Aorta (tissue), 5 donors: ENCODE measurements around the gene MLLT10. TPM values are rescaled to one million over a fixed set of nuclear protein-coding genes. Genes with fewer than 3 reads are reported as not detected.

ENCODE experiments used
- ATAC-seq: fragments of 200-7000 bp; cut with Tn5 transposase; one replicate; pipeline ENCODE4 v1.9.1; 2022; ENCODE audit warnings: moderate library complexity; ENCODE audit not compliant: low FRiP score
- DNase-seq, 2 donors: peaks; one replicate each; pipeline ENCODE4 v3.0.0-alpha.2; 2020
- H3K27ac ChIP-seq, 2 donors: one replicate each; pipeline ENCODE4 v1.5.1; 2013; ENCODE audit warnings: low read length in 2 of 2, mild to moderate bottlenecking in 2 of 2, moderate library complexity in 2 of 2, control low read depth in 1 of 2, inconsistent platforms in 1 of 2, low read depth in 1 of 2
- H3K27me3 ChIP-seq, 2 donors: one replicate each; pipeline ENCODE4 v1.6.1; 2013; ENCODE audit warnings: control low read depth in 1 of 2, low read length in 1 of 2, mild to moderate bottlenecking in 1 of 2, moderate library complexity in 1 of 2; ENCODE audit not compliant: insufficient read depth in 2 of 2, control insufficient read depth in 1 of 2
- H3K36me3 ChIP-seq, 2 donors: one replicate each; pipeline ENCODE4 v1.6.1; 2013; ENCODE audit warnings: control low read depth in 1 of 2, low read length in 1 of 2, mild to moderate bottlenecking in 1 of 2; ENCODE audit not compliant: insufficient read depth in 2 of 2, control insufficient read depth in 1 of 2
- H3K4me1 ChIP-seq, 2 donors: one replicate each; pipeline ENCODE4 v1.6.1; 2013; ENCODE audit warnings: low read length in 2 of 2, control low read depth in 1 of 2, mild to moderate bottlenecking in 1 of 2, moderate library complexity in 1 of 2; ENCODE audit not compliant: insufficient read depth in 2 of 2, control insufficient read depth in 1 of 2
- H3K4me3 ChIP-seq, 2 donors: one replicate each; pipeline ENCODE4 v1.5.1; 2013; ENCODE audit warnings: low read length in 2 of 2, control low read depth in 1 of 2, mild to moderate bottlenecking in 1 of 2
- H3K9me3 ChIP-seq: one replicate; pipeline ENCODE4 v1.6.1; 2013; ENCODE audit warnings: mild to moderate bottlenecking, low read length; ENCODE audit not compliant: control insufficient read depth
- WGBS, 2 donors: extraction: QIAGEN DNeasy Blood & Tissue Kit; methylation state at CpG; one replicate each; pipeline ENCODE4 v1.1.7; 2013; 5-methylcytosine and 5-hydroxymethylcytosine counted together
- intact Hi-C, 2 donors: fragments of 100-400 bp; cut with DNase I; formaldehyde crosslinking; loops; one replicate each; pipeline versions ENCODE4 v1.14.2 to v1.15.0; 2022
- polyA plus RNA-seq, 2 donors: library from polyadenylated mRNA; stranded (reverse); fragments of 200-250 nt; gene quantifications; one replicate each; pipeline ENCODE4 v1.2.3, GENCODE V29; 2013
- total RNA-seq, 2 donors: library from RNA; stranded (reverse); fragmentation: NEBNext Ultra II Directional; extraction: Animal tissue kit (Norgen Biotek cat#: 25700); gene quantifications; one replicate each; pipeline ENCODE4 v1.2.1, GENCODE V29; 2021
- donor health status: healthy with polysubstance abuse.
- donor health status: Bipolar disorder and iron deficiency.
- donor health status: DM: no; HTN: no; CAD: no.
- donor health status: DM: no; HTN: no; CAD: no.
- donor health status: DM: yes; HTN: yes; CAD: no.

MLLT10 gene
- total and polyA plus RNA-seq, 4 donors: 8.4 to 75.3 (median 26.3) TPM

GRCh38 chr10:21720090-21720489, 186.1 kb downstream of the MLLT10 start:
- ATAC-seq (no peak), DNase-seq (no peak)
- Histone ChIP-seq H3K36me3 (peaks cover 0 to 1% of the 10 kb centered on the region in 2 donors), H3K4me1 (no peaks in the 10 kb centered on the region), H3K4me3 (no peak overlapping the region), H3K27ac (no peak overlapping the region), H3K9me3 (no peaks in the 10 kb centered on the region), H3K27me3 (no peaks in the 10 kb centered on the region)
- intact Hi-C loops: loop anchor here in 1 of 2 donors (10.0 kb wide), 1 partner anchor 165 kb away; no protein-coding TSS in a partner anchor
- WGBS, 2 donors: 83 to 88% methylated on average over 3 of the region's 3 CpGs

GRCh38 chr10:21721000-21721665, 187.1 kb downstream of the MLLT10 start:
- H3K9me3 ChIP-seq: no peaks in the 10 kb centered on the region
- no peak overlapping the region for H3K4me3 ChIP-seq
- DNase-seq (no peak), ATAC-seq (no peak)
- intact Hi-C loops: loop anchor here in 1 of 2 donors (10.0 kb wide), 1 partner anchor 166 kb away; no protein-coding TSS in a partner anchor
- H3K4me1 ChIP-seq: no peaks in the 10 kb centered on the region
- no peak overlapping the region for H3K27ac ChIP-seq
- peaks cover 0 to 1% of the 10 kb centered on the region in 2 donors for H3K36me3 ChIP-seq
- 58 to 59% methylated on average over 6 of the region's 6 CpGs for WGBS, 2 donors
- H3K27me3 ChIP-seq: no peaks in the 10 kb centered on the region

DNA sequence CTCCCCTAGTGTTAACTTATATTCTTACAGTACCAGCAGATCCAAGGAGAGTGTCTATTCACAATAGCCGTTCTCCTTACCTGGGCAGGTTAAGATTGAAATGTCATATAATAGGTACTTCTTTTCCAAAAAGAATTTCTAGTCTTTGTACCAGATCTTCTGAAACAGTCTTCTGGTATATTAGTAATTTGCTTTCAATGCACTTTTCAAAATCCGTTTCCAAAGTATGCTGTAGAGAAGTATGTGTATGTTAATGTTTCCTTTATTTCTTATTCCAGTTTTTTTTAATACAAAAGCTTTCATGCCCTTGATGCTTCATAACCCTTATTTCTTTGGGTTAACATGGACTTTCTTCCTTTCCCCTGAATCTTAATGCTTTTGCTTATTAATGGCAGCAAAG, 188.2 kb downstream of the MLLT10 start:
- Histone ChIP-seq H3K27me3 (no peaks in the 10 kb centered on the region), H3K4me3 (no peak overlapping the region), H3K36me3 (peaks cover 0 to 1% of the 10 kb centered on the region in 2 donors), H3K9me3 (no peaks in the 10 kb centered on the region), H3K27ac (no peak overlapping the region), H3K4me1 (no peaks in the 10 kb centered on the region)
- no peak for ATAC-seq
- DNase-seq: no peak
- intact Hi-C loops: loop anchor here in 1 of 2 donors (10.0 kb wide), 1 partner anchor 167 kb away; no protein-coding TSS in a partner anchor
- 92 to 95% methylated on average over 2 of the region's 2 CpGs for WGBS, 2 donors

- H3K36me3 ChIP-seq: peaks cover 0 to 1% of the 10 kb centered on the region in 2 donors
- no peak overlapping the region for H3K27ac ChIP-seq
- no peak for DNase-seq
- intact Hi-C loops: loop anchor here in 1 of 2 donors (10.0 kb wide), 1 partner anchor 169 kb away; no protein-coding TSS in a partner anchor
- no peak overlapping the region for H3K4me3 ChIP-seq
- H3K27me3 ChIP-seq: no peaks in the 10 kb centered on the region
- ATAC-seq: no peak
- no peaks in the 10 kb centered on the region for H3K4me1 ChIP-seq
- no peaks in the 10 kb centered on the region for H3K9me3 ChIP-seq
- WGBS, 2 donors: 58 to 60% methylated on average over 7 of the region's 7 CpGs
These were observed 190.1 kb downstream of the MLLT10 start for GRCh38 chr10:21724020-21724589.

GRCh38 chr10:21724687-21725367, 190.8 kb downstream of the MLLT10 start:
- Histone ChIP-seq H3K4me3 (no peak overlapping the region), H3K27ac (no peak overlapping the region), H3K4me1 (no peaks in the 10 kb centered on the region), H3K9me3 (no peaks in the 10 kb centered on the region), H3K36me3 (peaks cover 0 to 1% of the 10 kb centered on the region in 2 donors), H3K27me3 (no peaks in the 10 kb centered on the region)
- ATAC-seq (peak; percentile 88), DNase-seq (peak; percentile 79 to 93)
- intact Hi-C loops: loop anchor here in 1 of 2 donors (10.0 kb wide), 1 partner anchor 170 kb away; no protein-coding TSS in a partner anchor
- WGBS, 2 donors: 1 to 2% methylated on average over 4 of the region's 4 CpGs

DNA sequence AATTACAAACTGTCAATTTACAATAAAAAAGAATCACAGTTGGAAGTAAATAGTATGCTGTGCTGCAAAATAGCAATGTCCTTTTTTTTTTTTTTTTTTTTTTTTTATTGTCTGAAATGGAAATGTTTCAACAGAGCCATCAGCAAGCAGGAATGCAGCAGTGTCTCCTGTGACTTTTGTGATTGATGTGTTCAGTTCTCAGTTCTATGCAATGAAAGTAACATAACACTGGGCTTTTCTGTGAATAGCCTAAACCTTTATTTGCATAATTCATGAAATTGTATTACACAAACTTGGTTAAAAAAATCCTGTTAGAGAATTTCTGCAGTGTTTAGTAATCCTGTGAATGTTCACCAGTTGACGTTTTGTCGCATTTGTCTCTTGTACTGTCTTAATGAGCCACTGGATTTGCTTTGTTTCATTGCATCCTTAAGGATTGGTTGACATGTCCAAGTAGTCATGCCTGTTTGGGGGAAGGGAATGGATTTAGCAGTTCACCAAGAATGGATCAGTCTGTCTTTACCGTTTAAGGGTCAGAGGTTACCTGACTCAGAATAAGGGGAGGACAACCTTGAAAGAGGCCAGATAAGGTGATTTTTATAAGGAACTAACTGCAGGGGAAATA, 192.7 kb downstream of the MLLT10 start:
- intact Hi-C loops: loop anchor here in 1 of 2 donors (10.0 kb wide), 1 partner anchor 172 kb away; no protein-coding TSS in a partner anchor
- Histone ChIP-seq H3K4me3 (no peak overlapping the region), H3K36me3 (no peaks in the 10 kb centered on the region), H3K27ac (no peak overlapping the region), H3K27me3 (no peaks in the 10 kb centered on the region), H3K4me1 (no peaks in the 10 kb centered on the region), H3K9me3 (no peaks in the 10 kb centered on the region)
- WGBS, 2 donors: 78 to 79% methylated on average over 3 of the region's 3 CpGs
- DNase-seq (no peak), ATAC-seq (no peak)

GRCh38 chr10:21727452-21728168, 193.6 kb downstream of the MLLT10 start:
- WGBS, 2 donors: 49 to 57% methylated on average over 13 of the region's 13 CpGs
- Histone ChIP-seq H3K4me1 (no peaks in the 10 kb centered on the region), H3K9me3 (no peaks in the 10 kb centered on the region), H3K27me3 (no peaks in the 10 kb centered on the region), H3K4me3 (no peak overlapping the region), H3K27ac (no peak overlapping the region), H3K36me3 (no peaks in the 10 kb centered on the region)
- DNase-seq (no peak), ATAC-seq (no peak)
- intact Hi-C loops: loop anchor here in 1 of 2 donors (10.0 kb wide), 1 partner anchor 173 kb away; no protein-coding TSS in a partner anchor

- no peaks in the 10 kb centered on the region for H3K4me1 ChIP-seq
- H3K27me3 ChIP-seq: no peaks in the 10 kb centered on the region
- WGBS, 2 donors: 92 to 96% methylated on average over 3 of the region's 3 CpGs
- no peak overlapping the region for H3K4me3 ChIP-seq
- DNase-seq (no peak), ATAC-seq (no peak)
- no peak overlapping the region for H3K27ac ChIP-seq
- no peaks in the 10 kb centered on the region for H3K9me3 ChIP-seq
- H3K36me3 ChIP-seq: no peaks in the 10 kb centered on the region
- intact Hi-C loops: loop anchor here in 1 of 2 donors (10.0 kb wide), 1 partner anchor 174 kb away; no protein-coding TSS in a partner anchor
These were observed 194.6 kb downstream of the MLLT10 start for GRCh38 chr10:21728618-21729017.
